WERI-Rb-1 (cell line): ENCODE results near the gene BLACAT1.
A peak's percentile ranks its signal among the peaks of the same experiment; 100 is the strongest.

Experiments used
- DNase-seq: peaks from one replicate; pipeline ENCODE4 v3.0.0-alpha.2; 2020
- H3K27ac ChIP-seq: fragments of 250-450 bp; sonication (Bioruptor Pico); 2 replicates; pipeline ENCODE4 v1.5.1; 2020; ENCODE audit warnings: mild to moderate bottlenecking, moderate library complexity
- H3K27me3 ChIP-seq: fragments of 250-450 bp; sonication (Bioruptor Pico); 2 replicates; pipeline ENCODE4 v1.5.1; 2021; ENCODE audit warnings: mild to moderate bottlenecking, low read depth, moderate library complexity; ENCODE audit not compliant: insufficient read depth, severe bottlenecking
- H3K36me3 ChIP-seq: fragments of 250-450 bp; sonication (Bioruptor Pico); 2 replicates; pipeline ENCODE4 v1.5.1; 2020; ENCODE audit warnings: mild to moderate bottlenecking, moderate library complexity
- H3K4me3 ChIP-seq: 2 replicates; pipeline ENCODE4 v1.5.1; 2011; ENCODE audit warnings: low read depth, mild to moderate bottlenecking, control low read depth, low read length
- H3K9me3 ChIP-seq: fragments of 250-450 bp; sonication (Bioruptor Pico); 2 replicates; pipeline ENCODE4 v1.5.1; 2021; ENCODE audit warnings: mild to moderate bottlenecking, moderate library complexity; ENCODE audit not compliant: severe bottlenecking
- CTCF ChIP-seq: IDR thresholded peaks from 2 replicates; pipeline ENCODE4 v1.5.1; 2011; ENCODE audit warnings: low read depth, mild to moderate bottlenecking, control low read depth, inconsistent platforms, low read length

The BLACAT1 gene

DNA sequence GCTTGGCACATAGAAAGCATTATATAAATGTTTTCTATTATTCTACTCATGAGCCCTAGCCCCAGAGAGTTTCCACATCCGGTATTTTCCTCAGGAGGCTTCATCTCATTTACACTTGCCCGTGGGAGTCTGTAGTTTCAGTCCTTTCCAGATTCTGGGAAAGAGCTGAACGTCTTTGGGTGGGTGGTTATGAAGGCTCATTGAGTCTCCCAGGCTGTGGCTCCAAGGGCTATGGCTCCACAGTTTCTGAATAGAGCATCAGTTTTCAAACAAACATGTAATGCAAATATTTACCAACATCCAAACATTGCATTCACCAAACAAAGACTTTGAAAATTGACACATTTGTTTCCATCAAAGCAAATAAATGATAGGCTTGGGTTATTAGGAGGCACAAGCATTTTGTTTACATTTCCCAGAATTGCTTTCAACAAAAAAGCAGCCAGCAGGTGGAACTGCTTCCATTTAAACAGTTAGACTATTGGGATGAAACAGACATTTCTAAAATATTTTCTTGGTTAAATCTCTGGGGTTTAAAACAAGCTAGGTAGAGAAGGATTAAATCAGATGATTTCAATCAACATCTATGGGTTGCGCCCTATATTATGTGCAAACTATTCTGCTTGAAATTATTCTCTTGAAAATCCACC lies 32.7 kb downstream of the BLACAT1 start:
- Histone ChIP-seq H3K27me3 (no peaks in the 10 kb centered on the region), H3K9me3 (peaks cover 2% of the 10 kb centered on the region), H3K36me3 (no peaks in the 10 kb centered on the region), H3K4me3 (no peak overlapping the region), H3K27ac (no peak overlapping the region)
- peak; percentile 28; the same call in 1 of the 2 replicates for TF ChIP-seq CTCF
- no peak for DNase-seq

DNA sequence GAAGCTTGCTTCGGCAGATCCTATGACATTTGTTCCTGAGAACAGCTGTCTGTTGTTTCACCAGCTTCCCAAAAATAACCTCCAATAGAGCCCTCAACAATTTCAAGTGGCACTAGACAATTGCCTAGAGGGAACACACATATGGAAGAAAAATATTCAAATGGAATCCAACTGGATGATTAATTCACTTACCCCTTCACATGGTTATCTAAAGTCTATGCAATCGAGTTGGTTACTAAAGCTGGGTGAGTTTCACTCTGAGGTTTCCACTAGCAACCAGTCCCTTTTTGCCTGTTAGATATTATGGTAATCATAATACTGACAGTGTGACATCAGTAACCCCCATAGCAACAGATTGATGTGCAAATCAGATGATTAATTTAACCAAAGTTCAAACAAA lies 34.0 kb downstream of the BLACAT1 start, which contains the start of gene LEMD1:
Gene LEMD1 (minus strand): TSS at position 259 of the 400 bp plus-strand sequence. CDS start 1,520 bp downstream, outside the sequence.
- Histone ChIP-seq H3K36me3 (no peaks in the 10 kb centered on the region), H3K9me3 (peaks cover 2% of the 10 kb centered on the region), H3K27me3 (no peaks in the 10 kb centered on the region), H3K4me3 (no peak within 1 kb of the TSS), H3K27ac (no peak within 1 kb of the TSS)
- TF ChIP-seq CTCF: no peak
- DNase-seq: no peak

- TF ChIP-seq CTCF: no peak
- Histone ChIP-seq H3K36me3 (no peaks in the 10 kb centered on the region), H3K27ac (no peak overlapping the region), H3K4me3 (no peak overlapping the region), H3K27me3 (no peaks in the 10 kb centered on the region), H3K9me3 (peaks cover 2% of the 10 kb centered on the region)
- DNase-seq: no peak
Observed at GRCh38 chr1:205420938-205421337, 34.9 kb downstream of the BLACAT1 start.

DNA sequence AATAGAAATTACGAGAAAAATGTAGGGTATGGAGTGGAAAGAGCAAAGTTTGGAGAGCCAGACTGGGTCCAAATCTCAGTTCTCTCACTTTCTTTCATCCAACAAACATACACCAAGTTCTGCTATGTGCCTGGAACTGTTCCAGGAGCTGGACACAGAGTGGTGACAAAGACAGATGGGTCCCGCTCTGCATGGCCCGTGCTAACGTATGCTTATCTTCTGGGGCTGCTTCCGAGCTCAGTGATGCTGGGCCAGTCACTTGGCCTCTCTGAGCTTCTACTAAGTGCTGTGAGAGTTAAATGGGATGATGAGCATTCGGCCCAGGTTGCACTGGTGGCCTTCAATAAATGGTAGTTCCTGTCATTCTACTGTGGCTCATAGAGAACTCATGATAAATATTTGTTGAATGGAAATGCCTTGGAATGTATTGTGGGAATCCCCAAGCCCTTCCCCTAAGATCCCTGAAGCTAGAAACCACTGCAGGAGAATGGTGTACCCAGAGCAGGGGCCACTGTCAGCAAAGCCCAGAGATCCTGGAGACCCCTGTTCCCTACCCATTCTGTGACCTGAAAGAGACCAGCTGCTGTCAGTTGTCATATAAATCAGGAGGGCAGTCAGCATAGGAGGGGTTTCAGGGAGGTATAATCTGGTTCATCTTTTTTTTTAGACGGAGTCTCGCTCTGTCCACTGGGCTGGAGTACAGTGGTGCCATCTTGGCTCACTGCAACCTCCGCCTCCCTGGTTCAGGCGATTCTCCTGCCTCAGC lies 37.8 kb downstream of the BLACAT1 start:
- no peaks in the 10 kb centered on the region for H3K36me3 ChIP-seq
- H3K27me3 ChIP-seq: no peaks in the 10 kb centered on the region
- no peak for TF ChIP-seq CTCF
- H3K4me3 ChIP-seq: no peak overlapping the region
- peak; percentile 13 for DNase-seq
- H3K9me3 ChIP-seq: peaks cover 2% of the 10 kb centered on the region
- H3K27ac ChIP-seq: no peak overlapping the region

DNA sequence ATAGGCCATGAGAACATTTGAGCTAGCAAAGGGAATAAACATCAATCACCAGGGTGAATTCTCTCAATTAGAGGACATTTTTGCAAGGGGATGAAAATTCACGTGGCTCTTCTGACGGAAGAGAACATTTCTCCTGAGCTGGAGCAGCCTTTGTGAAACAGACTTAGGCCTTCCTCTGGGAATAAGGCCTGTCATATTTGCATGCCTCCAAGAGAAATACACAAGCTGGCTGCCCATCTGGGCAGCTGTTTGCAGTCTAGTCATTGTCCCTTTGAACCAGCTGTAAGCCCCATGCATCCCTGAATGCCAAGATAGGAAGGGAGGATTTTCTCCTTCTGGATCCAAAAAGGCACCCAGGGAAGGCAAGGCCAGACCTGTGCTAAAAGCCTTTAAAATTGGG lies 39.5 kb downstream of the BLACAT1 start:
- TF ChIP-seq CTCF: no peak
- Histone ChIP-seq H3K9me3 (peaks cover 2% of the 10 kb centered on the region), H3K4me3 (no peak overlapping the region), H3K27ac (no peak overlapping the region), H3K36me3 (no peaks in the 10 kb centered on the region), H3K27me3 (no peaks in the 10 kb centered on the region)
- no peak for DNase-seq
